ENCODE data around the gene SHISAL1.

- TF ChIP-seq EZH2 (IDR thresholded peaks at IDR 0.05; ENCODE audit: insufficient read depth, poor library complexity, severe bottlenecking), result no peak
- TF ChIP-seq EZH2phosphoT487 (IDR thresholded peaks at IDR 0.05; ENCODE audit: insufficient read depth, low read depth), result no peak
These were observed 42.9 kb upstream of the SHISAL1 start for GRCh38 chr22:44355716-44356070.
